SHP77 treated with DMSO at 0.1 percent for 48 hours (cell line): ENCODE data around the gene CACNG1.

ENCODE experiments used
- DNase-seq: peaks from one replicate; lab custom pipeline; 2025; lab: John Stamatoyannopoulos, UW

CACNG1 gene, protein sequence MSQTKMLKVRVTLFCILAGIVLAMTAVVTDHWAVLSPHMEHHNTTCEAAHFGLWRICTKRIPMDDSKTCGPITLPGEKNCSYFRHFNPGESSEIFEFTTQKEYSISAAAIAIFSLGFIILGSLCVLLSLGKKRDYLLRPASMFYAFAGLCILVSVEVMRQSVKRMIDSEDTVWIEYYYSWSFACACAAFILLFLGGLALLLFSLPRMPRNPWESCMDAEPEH

DNA sequence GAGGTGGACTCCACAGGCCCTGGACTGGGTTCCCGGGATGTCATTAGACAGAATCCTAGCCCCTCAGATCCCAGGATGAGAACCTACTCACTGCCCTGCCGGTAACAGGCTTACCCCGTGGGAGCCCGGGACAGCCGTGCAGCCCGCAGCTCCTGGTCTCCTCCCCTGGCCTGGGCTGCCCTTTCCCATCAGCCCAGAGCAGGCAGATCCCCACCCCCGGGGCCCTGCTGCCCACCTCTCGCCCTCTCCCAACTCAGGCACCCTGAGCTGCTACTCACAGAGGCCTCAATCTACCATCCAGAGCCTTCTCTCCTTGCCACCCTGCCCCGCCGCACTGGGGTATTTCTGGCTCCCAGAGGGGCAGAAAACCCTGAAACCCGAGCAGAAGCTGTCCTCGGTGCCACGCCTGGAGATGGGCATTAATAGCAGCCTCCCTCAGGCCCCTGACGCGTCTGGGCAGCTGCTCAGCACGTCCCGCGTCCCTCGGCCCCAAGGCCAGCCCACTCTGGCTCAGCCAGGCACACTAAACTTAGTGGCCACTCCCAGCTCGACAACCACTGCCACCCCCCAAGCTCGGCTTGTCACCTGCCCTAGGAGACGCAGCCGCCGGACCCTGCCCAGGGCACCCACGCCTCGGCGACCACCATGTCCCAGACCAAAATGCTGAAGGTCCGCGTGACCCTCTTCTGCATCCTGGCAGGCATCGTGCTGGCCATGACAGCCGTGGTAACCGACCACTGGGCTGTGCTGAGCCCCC is at the start of gene CACNG1:
Gene CACNG1, plus strand, starts transcription at position 539 of the 757 bp plus-strand sequence. Its CDS starts 107 bp downstream, at position 646.
- no peak for DNase-seq

DNA sequence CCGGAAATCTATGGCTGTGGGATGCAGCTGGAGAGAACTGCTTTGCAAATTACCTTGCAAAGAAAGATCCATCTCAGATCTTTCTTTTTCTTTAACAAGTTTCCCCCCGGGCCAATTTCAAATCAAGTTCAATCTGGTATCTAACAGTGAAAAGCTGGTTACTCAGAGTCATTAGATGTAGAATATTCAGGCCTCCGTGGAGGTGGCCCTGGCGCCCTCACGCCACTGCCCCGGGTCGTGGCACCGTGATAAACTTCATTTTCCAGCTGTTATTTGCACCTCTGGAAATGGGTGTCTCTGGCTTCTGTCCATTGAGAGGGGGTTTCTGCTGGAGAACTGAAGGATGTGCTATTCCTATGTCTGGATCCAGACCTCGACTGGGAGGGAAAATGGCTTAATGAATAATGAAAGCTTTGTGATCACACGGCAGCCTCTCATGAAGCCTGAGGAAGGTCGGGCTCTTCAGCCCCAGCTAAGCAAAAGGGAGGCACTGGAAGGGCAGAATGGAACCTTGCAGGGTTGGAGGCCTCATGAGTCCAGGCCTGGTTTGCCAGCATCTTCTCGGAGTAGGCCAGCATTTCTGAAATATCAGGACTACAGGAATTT is 49.3 kb upstream of the CACNG1 start:
- DNase-seq = no peak

DNA sequence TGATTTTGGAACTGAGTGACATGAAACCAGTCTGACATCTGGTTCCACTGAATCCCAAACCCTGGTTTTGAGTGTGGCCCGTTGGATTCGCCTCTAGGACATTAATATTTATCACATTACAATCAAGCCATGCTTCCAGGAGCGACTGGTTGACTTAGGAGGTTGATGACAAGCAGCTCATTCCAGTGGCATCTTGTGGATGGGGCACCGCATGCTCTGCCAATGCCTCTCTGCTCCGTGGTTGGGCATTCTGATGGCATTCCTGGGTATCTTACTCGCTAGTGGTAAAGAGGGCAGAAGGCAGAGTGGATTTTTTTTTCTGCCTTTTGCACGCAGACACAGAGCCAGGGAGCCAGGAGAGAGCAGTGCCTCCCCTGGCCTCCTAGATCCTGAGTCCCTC is 48.4 kb upstream of the CACNG1 start:
- DNase-seq = no peak

DNA sequence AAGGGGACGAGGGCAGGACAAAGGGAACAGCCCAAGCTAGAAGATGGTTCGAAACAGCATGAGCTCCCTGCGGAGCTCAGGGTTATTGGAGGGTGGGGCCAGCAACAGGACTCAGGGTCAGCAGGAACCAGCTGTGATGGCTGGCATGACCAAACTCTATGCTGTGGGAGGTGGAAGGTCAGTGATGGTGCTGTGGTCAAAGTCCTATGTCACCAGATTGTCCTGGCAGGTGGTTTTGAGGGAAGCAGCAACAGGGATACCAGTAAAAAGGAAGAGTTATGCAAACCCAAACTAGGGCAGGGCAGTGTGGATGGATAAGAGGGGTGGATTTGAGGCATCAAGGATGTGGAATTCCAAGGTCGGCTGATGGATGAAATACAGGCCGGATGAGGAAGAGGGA is 47.4 kb upstream of the CACNG1 start:
- DNase-seq = no peak

DNA sequence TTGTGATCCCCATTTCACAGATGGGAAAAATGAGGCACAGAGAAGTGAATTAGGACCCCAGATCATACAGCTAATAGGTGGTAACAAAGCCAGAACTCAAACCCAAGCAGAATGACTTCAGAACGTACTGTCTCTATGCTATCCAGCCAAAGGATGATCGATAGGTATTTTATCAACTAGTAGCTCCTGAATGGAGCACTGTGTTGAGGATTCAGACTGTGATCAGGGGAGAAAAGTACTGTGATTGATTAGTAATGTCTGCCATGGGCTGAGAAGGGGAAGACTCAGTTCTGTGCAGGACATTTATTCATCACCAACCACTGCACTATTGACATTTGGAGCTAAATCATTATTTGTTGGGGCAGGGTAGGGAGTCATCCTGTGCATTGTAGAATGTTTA is 41.1 kb upstream of the CACNG1 start:
- no peak for DNase-seq

DNA sequence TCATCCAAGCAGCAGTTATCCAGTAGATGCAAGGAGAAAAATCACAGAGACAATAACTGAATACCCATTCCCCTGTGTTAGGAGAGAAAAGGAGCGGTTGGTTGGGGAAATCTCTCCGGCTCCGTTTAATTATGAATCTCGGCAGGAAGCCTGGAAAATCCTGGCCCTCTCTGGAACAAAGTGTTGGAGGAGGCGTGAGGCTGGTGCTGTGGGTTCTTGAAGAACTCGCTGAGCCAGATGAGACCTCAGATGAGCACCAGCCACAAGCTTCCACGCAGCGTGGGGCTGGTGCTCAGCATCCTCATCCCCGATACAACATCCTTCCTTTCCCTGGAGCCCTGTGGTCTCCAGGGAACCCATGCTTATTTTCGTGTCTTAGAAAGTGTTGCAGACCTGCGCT is 40.2 kb upstream of the CACNG1 start:
- DNase-seq = no peak

DNA sequence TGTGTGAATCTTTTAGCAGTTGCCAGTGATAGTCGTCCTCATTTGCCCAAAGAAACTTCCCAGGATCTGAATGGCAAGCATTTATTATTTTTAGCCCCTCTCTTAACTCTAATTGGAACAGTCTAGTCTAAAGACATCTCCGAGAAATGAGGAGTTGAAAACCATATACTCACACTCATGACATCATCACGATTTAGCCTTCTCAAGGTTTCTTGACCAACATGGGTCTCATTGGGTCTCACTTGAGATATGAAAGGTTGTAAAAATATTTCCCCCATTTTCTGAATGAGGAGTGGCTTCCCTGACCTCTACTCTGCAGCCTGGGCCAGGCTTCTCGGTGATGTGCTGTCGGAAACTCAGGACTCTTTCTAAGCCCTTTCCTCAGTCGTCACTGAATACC is 37.1 kb upstream of the CACNG1 start:
- DNase-seq = no peak

DNA sequence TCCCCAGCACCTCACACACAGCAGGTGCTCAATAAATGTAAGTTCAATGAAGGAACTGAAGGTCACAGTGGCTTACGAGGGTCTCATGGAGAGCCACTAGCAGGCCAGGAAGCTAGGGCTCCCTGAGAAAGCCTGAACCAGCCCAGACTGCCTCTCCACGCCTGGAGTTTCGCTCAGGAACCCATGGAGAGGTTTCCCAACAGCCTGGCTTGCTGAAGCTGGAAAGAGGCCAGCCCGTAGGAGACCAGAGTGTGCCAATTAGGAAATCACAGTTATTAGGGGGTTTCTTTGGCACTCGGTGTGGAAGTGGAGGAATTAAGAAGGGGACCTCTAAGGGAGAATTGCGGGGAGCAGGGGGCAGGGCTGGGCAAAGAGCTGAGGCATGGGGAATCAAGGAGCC is 36.3 kb upstream of the CACNG1 start:
- no peak for DNase-seq

DNA sequence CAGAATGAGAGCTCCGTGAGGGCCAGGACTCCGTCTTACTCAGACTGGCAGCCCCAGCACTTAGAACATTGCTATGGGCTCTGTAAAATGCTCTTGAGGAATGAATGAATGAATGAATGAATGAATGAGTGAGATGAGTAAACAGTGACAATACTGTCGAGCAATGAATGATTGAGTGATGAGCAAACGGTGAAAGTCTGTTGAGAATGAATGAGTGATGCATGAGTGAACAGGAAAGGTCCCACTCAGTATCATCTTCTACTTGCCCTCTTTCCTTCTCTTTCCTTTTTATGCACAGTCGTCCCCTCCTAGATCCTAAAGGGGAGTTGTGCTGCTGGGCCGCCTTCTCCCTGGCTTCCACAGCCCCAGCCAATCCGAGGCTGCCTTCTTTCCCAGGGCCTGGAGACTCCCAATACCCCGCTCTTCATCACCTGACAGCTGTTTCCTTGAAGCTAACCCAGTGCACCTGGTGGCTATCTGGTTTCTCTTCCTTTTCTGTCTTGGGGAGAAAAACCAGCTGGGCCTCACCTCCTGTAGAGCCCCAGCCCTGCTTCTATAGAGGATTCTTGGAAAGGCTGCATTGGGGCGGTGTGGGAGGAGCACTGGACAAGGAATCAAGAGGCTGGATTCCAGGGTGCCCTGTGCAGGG is 32.7 kb upstream of the CACNG1 start:
- no peak for DNase-seq

DNA sequence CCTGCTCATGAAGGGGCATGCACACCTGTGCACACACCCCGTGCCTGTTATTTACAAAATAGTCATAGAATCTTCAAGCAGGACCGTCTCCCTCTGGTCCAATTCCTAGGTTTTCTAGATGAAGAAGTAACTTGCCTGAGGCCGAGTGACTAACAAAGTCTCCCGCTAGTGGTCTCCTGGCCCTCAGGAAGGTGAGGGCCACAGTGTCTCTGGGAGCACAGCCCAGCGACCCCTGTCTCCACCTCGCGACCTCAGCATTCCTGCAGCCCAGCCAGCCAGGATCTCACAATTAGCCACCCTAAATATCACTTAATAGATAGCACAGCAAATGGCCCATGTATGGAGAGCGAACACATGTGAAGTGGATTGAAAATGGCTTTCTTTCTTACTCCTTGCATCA is 30.5 kb upstream of the CACNG1 start:
- no peak for DNase-seq

DNA sequence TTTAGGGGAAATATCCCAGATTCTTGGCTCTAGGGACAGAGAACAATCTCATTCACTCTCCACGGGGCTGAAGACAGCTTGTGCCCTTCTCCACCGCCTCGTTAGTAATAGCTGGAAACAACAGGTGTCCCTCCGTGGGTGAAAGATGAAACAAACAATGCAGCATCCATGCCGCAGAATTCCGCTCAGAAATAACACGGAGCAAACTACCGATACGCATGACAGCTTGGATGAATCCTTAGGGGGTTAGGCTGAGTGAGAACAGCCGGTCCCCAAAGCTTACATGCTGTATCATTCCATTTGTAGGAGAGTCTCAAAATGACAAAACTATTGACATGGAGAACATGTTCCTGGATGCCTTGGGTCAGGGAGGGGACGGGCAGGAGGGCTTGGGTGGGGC is 29.4 kb upstream of the CACNG1 start:
- DNase-seq = no peak

DNA sequence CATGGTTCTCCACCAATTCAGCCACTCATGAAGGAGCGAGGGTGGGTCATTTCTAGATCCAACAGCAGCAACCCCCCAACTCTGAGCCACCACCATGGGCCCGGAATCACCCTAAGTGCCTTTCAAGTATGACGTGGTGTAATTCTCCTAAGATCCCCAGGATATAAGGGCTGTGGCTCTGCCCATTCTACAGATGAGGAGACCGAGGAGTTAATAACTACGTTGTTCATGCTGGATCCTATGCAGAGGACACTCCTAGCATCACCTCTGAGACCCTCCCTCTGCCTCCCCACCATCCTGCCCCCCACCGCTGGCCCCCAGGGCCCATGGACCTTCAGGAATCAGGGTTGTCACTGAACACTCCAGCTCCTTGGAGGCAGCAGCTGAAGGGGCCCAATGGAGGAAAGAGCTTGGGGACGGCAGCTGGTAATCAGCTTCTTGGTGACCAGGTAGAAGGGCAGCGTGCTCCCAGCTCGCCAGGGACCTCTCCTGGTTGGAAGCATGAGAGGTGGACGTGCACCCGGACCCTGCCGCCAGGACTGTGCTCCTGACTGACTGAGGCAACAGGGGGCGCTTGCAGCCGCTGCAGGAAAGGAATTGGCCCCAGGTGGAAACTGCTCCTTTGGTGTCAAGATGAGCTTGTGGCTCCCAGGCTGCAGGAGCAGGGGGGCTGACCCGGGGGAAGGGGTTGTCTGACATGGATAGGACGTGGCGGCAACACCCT is 28.2 kb upstream of the CACNG1 start:
- no peak for DNase-seq

DNA sequence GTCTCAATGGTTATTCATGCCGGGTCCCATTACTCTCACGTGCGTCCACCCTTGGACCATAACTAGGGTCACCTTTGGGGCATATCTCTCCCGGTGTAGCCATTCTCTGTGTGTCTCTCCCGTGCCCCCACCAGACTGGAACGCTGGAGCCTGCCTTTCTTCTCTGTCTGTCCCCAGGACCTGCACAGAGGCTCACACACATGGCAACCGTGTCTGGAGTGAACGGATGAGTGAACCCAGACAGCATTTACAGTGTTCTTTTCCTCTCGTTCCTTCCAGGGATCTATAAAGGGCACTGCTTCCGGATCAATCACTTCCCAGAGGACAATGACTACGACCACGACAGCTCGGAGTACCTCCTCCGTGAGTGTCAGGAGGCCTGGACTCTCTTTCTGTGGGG is 26.4 kb upstream of the CACNG1 start:
- DNase-seq = no peak

DNA sequence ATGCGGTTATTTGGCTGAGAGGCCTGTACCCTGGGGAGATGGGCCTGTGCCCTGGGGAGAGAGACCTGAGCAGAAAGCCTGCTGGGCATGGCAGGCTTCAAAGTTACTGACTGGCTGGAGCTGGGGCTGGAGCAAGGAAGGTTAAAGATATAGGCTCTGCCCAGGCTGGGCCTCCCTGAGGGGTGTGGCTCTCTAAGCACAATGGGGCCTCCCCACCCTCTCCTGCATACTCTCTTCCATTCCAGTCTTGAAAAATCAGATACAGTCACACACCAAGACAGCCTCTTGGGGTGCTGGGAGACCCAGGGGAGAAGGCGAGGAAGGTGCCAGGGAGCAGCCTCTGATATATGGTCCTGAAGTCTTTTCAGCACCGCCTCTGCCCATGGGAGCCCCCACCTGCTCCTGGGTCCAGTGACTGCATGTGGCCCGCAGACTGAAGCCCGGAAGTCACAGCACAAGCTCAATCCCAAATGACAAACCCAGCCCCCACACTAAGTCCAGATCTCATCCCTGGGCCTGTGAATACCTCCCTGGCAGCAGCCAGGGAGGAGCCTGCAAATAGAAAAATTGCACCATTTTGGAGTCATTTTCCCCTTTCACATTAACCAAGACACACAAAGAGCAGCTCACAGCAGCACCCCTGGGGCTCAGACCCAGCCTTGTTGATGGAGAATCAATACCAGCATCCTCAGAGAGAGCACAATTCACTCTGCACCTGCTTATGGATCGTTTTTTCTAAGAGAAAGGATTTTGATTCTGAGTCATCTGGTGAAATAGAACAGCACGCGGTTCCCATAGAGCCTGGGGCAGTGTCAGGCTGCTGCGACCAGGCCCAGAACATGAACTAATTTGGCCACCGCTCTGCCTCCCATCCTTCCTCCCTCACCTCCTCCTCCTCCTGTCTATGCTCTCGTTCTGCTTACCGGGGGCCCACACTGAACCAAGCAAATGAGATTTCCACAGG is 25.6 kb upstream of the CACNG1 start:
- DNase-seq = no peak

DNA sequence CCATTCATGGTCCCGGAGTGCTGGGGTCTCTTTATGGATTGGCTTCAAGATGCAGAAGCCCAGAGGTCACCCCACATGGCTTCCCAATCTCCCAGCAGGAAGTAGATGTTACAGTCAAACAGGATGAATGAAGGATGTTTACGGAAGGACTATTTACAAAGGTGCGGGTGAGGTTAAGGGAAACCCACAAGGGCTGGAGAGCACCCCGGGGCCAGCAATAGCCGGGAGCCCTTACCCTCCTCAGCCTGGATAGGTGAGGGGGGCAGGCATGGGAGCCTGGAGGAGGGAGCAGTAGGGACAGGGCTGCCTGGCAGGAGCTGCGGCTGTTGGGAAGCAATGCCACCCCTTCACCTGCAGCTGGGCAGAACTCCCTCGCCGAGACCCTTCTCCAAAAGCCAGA is 24.5 kb upstream of the CACNG1 start:
- no peak for DNase-seq

DNA sequence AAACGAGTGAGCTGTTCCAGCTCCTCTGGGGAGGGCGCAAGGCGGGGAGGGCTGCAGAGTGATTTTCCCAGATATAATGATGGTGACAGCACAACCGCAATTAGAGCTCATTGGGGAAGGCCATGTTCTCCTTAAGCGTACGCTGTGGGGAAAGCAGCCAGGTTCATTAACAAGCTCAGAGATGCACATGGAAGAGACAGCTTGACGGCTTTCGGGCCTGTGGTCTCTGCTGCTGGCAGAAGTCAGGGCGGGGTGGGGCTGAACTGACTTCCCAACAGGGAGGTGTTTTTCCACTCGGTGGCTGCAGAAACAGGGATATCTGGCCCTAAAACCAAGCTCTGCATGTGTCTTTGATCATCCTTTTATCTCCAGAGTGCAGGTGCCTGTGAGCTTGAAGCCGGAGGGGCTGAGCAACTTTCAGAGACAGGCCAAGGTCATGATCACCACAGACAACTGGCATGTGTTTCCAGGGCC is 24.0 kb upstream of the CACNG1 start:
- DNase-seq = no peak

DNA sequence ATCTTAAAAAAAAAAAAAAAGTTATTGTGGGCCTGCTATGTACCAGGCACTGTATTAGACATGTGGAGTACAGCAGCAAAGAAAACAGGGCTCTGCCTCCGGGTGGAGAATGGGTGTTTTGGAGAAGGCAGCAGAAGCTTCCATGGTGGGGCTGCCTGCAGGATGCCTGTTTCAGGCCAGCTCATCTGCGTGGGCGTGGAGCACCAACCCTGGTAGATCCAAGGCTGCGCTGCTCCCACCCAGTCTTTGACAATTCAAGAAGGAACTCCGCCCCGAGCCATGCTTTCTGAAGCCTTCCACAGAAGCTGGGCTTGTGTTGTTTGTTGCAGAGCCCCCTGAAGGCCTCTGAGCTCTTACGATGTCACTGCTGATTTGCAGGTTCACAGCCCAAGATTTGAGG is 23.2 kb upstream of the CACNG1 start:
- DNase-seq = no peak

DNA sequence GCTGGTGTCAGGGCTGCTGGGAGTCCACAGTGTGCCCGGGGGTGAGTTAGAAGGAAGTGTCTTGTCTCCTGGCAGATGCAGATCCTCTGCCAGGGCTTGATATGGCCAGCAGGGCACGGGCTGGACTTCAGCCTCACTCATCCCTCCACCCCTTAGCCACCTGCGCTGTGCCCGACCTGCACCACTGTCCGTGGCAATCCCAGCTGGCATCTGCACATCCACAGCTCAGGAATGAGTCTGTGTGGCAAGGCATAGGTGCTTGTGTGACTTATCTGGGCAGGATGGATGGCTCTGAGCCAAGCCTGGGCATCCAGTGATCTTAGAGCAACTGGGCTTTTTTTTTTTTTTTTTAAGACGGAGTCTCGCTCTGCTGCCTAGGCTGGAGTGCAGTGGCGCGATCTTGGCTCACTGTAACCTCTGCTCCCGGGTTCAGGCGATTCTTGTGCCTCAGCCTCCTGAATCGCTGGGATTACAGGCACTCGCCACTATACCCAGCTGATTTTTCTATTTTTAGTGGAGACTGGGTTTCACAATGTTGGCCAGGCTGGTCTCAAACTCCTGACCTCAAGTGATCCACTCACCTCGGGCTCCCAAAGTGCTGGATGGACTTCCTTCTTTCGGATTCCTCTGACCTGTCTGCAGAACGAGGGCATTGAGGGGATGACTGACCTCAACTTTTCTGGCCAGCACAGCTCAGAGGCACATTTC is 22.5 kb upstream of the CACNG1 start:
- no peak for DNase-seq

DNA sequence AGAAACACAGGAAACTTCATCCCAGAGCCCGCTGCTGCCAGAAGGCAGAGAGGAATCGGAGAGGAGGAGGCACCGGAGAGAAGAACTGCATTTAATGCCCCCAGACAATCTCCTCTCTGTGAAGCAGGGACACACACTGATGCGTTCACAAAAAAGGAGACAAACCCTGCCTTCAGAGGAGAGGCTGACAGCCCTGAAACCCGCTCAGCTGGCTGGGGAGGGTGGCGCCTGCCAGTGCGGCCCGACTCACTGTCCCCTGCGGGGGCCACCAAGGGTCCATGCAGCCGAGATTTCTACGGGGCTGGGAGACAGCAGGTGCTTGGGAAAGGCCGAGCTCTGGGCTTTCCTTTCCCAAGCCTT is 21.9 kb upstream of the CACNG1 start:
- DNase-seq = no peak

DNA sequence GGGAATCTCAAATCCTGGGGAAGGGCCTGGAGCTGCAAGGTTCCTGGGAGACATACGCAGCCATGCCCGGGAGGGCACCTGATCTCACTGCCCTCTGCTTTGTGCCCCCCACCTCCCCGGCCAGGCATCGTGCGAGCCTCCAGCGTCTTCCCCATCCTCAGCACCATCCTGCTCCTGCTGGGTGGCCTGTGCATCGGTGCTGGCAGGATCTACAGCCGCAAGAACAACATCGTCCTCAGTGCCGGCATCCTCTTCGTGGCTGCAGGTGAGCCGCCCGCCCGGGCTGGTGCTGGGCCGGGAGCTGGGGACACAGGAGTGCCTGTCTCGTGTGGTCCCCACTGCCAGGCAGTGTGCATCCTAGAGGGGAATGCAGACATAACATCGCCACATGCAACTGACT is 19.6 kb upstream of the CACNG1 start:
- DNase-seq = no peak
